Activated T-cell treated with anti-CD3 and anti-CD28 coated beads for 24 hours (primary cell): ENCODE data around the gene TPSAB1.
"Not testable (repeated sequence)": the region's sequence is repeated elsewhere in the genome, so short reads cannot be mapped to it uniquely, and the experiment has no call there.

Source experiments
- DNase-seq: peaks from one replicate; pipeline ENCODE4 v3.0.0-alpha.2; 2020; ENCODE audit warnings: low read depth

The TPSAB1 gene

DNA sequence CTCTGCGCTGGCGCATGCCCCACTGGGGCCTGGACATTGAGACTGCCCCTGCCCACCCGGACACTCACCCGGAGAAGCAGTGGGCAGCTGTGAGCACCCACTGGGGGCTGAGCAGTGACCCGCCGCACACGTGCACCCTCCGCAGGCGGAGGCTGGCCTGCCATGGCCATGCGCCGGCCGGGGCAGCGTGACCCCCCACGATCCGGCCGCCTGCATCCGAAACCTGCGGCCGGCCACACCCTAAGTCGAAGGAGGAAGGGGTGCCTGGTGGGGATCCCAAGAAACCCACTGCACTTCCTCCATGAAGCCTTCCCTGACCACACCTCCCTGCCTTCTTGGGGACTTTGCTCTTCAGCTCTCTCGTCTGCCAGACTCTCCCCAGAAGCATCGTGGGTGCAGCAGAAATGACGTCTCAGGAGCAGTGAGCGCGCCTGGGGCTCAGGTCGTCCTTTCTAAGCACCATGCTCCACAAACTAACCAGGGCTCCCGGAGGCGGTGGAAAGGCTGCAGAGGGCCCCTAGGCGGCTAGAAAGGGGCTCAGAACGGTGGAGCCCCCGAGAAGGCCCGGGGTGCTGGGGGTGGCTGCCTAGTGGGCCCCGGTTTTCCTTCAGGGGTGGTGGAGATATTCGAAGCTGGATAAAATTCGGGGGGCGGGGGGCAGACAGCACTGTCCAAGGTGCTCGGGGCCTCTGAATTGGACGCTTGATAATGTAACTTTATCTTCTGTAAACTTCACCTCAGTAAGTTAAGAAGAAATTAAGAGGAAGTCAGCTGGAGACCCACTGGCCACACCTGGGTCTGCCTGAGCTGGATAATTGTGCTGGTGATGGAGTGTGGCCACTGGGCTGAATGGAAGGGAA lies 16.9 kb upstream of the TPSAB1 start:
- no peak for DNase-seq

DNA sequence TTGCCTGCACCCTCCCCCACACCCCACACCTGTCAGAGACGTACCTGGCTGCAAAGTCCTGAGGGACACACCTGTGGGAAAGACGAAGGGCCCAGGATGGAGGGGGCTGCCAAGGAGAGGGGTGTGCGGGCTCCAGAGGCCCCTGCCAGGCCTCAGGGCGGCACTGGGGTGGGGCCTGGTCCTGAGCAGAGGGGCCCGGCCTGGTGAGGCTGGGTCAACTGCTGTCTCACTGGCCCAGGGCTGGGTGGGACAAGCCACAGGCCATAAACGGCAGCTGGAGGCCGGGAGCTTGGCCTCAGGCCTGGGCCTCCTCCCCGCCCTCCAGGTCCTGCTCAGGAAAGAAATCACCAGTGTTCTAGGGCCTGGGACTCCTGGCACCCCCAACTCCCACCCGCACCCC lies 15.9 kb upstream of the TPSAB1 start:
- no peak for DNase-seq

DNA sequence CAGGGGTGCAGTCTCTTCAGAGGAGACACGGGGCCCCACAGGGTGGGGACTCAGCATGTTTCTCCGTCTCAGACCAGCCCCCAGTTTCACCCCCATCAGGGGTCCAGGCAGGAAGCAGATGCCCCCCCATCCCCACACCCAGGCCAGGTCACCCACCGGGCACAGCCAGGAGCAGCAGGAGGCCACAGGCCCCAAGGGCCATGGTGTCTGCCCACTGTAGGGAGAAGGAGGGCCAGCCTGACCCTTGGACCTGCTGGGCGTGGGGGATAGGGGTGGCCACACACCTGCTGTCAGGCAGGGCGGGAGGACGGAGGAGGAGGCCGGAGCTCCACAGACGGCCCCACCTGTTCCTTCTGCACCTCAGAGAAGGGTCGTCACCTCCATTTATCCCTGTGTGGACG lies 15.5 kb upstream of the TPSAB1 start, which contains the start of gene TPSG1:
Gene TPSG1, minus strand, starts transcription at position 218 of the 401 bp plus-strand sequence. Its CDS starts 16 bp downstream, at position 202.
- DNase-seq, result no peak

DNA sequence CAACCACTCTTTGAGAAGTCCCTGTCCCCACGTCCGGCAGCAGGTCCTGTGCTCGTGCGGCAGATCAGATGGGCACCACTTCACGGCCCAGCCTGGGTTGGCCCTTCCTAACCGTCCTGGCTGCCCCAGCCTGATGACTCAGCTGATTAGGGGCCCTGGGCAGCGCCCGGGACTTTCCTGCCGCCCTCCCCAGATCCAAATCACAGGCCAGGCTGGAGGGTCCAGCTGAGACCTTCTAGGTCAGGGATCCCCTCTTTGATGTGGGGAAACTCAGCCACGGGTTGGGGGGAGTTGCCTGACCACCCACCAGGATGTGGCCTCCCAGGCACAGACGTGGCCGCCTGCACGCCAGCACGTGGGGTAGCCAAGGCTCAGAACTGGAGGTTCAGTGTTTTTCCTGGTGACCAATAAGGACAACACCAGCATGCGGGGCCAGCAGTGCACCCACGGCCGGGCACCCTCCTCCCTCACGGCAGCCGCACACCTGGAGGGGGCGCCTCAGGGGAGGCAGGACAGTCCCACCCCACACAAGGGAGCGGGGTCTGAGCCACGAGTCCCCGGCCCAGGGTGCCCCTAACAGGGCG lies 14.7 kb upstream of the TPSAB1 start:
- not testable (repeated sequence) for DNase-seq

DNA sequence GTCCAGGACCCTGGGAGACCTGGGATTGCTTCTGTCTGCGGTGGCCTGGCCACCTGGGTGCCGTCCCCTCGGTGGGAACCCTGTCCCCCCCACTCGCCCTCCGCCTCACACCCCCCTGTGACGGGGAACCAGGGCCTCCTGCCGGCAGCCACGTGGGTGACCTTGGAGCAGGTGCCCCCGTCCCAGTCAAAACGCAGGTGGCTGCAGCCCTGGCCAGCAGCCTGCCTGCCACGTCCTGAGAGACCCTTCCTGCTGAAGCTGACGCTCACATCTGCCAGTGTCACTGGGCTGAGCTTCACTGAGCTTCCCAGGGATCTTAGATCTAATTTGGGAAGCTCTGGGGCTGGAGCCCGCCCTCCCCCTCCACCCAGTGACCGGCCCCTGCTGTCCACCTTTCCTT lies 13.8 kb upstream of the TPSAB1 start:
- DNase-seq, result not testable (repeated sequence)

DNA sequence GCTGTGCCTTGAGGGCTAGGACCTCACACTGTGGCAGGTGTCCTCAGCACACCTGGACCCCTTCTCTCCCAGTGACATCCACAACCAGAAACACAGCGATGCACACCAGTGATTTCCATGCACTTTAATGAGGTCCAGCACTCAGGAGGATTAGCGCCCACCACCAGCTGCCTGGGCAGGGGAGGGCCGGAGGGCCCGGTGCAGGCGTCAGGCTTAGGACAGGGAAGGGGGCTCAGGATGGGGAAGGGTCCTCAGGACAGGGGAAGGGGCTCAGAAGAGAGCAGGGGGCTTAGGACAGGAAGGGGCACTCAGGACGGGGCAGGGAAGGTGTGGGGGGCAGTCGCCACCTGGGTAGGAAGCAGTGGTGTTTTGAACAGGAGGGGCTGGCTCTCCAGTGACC lies 12.3 kb upstream of the TPSAB1 start:
- not testable (repeated sequence) for DNase-seq

DNA sequence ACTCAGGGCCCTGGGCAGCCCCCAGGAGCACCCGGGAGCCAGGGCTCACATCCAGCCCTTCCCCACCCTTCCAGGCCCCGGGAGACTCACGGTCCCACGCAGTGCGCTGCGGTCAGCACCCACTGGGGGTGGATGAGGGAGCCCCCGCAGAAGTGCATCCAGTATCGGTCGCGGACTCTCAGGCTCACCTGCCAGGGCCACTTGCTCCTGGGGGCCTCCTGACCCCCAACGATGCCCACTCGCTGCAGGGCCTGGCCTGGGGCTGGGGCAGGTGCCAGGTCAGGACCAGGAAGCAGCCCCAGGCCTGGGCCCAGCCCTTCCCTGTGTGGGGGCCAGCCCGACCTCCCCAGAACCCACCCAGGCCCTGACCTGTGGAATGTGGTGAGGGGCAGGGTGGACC lies 11.0 kb upstream of the TPSAB1 start:
- DNase-seq, result not testable (repeated sequence)

DNA sequence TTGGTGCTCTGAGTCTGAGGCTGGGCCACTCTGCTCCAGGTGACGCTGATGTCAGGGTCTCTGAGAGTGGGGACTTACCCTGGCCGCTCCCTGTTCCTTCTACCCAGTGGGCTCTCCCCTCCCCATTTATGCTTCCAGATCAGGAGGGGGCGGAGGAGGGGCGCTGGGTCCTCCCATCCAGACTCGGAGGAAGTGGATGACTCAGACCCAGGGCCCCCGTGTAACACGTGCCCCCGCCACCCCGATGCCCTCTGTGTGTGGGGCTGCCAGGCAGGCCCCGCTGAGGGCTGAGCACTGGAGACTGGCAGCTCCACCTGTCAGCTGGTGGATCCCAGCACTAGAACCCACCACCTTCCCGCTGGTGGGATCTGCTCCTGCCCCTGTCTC lies 10.4 kb upstream of the TPSAB1 start, which contains the start of gene TPSB2:
Gene TPSB2, minus strand, starts transcription at position 101 of the 387 bp plus-strand sequence. CDS start 233 bp downstream, outside the sequence.
- not testable (repeated sequence) for DNase-seq

DNA sequence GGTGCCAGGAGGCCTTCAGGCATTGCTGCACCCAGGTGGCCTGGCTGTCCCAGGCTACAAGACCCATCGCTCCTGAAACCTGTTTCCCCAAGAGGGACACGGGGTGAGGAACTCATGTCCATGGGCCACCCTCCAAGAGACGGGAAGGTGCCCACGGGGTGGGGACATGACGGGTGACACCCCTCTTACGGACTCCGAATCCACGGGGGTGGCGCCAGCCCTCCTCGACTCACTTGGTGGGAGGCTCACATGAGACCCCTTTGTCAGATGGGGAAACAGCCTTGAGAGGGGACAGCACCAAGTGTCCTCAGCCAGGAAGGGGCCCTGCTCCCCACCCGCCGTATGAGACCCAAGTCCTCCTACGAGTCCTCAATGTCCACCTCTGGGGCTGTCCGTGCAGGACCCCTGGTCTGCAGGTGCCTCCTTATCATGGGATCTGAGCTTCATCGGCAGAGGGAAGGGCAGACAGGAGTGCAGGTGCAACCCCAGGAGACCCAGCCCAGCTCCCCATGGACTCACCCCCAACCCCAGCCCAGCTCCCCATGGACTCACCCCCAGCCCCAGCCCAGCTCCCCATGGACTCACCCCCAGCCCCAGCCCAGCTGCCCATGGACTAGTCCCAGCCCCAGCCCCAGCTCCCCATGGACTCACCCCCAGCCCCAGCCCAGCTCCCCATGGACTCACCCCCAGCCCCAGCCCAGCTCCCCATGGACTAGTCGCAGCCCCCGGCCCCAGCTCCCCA lies 9.9 kb upstream of the TPSAB1 start:
- DNase-seq, result not testable (repeated sequence)

DNA sequence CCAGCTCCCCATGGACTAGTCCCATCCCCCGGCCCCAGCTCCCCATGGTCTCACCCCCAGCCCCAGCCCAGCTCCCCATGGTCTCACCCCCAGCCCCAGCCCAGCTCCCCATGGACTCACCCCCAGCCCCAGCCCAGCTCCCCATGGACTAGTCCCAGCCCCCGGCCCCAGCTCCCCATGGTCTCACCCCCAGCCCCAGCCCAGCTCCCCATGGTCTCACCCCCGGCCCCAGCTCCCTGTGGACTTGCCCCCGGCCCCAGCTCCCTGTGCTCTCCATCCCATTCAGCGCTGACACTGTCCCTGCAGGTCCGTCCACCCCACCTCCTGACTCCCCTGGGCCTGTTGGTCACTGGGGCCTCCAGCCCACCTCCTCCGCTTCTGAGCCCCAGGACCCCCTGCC lies 9.2 kb upstream of the TPSAB1 start:
- not testable (repeated sequence) for DNase-seq

DNA sequence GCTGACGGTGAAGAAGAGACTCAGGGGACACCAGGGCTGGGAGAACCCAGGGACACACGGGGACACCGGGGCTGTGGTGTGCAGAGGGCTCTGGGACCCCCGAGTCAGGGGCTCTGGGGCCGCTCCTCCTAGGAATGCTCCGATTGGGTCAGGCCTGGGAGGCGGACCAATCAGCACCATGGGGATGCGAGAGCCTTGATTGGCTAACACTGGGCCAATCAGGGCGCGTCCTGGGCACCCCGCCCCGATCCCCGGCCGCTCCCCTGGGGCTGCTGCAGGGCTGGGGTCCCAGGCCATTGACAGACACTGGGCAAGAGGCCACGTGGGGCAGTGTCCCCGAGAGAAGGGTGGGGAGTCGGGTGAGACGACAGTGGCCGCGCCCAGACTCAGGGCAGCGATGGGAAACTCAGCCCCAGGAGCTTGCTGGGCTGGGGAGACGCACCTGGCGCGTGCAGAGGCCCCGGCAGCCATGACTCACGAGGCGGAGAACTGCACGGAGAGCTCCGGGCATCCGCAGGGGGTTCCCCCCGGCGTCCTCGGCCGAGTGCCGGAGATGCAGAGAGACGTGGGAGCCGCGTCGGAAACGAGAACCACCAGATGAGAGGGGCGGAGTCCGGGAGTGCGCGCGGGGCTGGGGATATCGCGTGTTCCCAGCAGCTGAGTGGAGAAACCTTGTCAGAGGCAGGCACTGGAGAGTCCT lies 8.3 kb upstream of the TPSAB1 start:
- DNase-seq, result not testable (repeated sequence)

DNA sequence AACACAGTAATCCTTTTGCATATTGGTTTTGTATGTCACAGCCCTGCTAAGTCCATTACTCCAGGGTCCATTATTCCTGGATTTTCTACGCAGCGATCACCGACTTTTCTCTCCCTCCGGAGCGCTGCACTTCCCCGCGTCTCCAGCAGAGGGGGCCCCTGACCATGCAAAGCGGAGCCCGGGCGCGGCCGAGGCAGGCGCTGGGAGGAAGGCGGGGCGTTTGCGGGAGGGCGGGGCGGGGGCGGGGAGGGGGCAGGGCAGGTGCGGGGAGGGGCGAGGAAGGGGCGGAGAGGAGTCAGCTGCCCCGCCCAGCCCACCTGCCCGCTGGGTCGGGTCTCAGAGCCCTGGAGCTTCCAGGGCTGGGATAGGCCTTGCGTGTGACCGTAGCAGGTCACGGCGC lies 3.8 kb upstream of the TPSAB1 start:
- not testable (repeated sequence) for DNase-seq

DNA sequence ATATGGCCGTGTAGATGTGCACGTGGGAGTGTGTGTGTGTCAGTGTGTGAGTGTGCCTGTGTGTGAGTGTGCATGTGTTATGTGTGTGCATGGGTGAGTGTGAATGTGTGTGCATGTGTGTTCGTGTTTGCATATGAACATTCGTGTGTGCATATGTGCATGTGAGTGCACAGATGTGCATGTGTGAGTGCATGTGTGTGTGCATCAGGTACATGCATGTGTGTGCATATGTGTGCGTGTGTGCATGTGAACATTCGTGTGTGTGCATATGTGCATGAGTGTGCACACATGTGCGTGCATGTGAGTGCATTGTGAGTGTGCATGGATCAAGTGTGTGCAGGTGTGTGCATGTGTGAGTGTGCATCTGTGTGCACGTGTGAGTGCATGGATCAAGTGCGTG lies 2.5 kb upstream of the TPSAB1 start:
- DNase-seq, result no peak

DNA sequence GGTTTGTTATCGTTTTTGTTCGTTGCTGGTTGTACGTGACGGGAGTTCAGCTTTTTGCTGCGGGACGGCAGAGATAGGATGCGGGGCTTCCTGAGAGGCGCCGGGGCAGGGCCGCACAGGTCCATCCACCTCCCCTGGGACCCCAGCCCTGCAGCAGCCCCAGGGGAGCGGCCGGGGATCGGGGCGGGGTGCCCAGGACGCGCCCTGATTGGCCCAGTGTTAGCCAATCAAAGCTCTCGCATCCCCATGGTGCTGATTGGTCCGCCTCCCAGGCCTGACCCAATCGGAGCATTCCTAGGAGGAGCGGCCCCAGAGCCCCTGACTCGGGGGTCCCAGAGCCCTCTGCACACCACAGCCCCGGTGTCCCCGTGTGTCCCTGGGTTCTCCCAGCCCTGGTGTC lies 1.6 kb upstream of the TPSAB1 start:
- not testable (repeated sequence) for DNase-seq

DNA sequence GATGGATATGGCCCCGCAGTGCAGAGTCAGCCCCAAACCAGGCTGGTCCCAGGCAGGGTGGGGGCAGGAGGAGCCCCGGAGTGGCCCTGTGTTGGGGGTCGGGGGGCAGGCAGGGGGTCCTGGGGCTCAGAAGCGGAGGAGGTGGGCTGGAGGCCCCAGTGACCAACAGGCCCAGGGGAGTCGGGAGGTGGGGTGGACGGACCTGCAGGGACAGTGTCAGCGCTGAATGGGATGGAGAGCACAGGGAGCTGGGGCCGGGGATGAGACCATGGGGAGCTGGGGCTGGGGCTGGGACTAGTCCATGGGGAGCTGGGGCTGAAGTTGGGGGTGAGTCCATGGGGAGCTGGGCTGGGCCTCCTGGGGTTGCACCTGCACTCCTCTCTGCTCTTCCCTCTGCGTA lies 930 bp upstream of the TPSAB1 start:
- not testable (repeated sequence) for DNase-seq

DNA sequence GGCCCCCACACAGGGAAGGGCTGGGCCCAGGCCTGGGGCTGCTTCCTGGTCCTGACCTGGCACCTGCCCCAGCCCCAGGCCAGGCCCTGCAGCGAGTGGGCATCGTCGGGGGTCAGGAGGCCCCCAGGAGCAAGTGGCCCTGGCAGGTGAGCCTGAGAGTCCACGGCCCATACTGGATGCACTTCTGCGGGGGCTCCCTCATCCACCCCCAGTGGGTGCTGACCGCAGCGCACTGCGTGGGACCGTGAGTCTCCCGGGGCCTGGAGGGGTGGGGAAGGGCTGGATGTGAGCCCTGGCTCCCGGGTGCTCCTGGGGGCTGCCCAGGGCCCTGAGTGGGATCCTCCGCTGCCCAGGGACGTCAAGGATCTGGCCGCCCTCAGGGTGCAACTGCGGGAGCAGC lies 576 bp downstream of the TPSAB1 start:
- DNase-seq, result not testable (repeated sequence)

DNA sequence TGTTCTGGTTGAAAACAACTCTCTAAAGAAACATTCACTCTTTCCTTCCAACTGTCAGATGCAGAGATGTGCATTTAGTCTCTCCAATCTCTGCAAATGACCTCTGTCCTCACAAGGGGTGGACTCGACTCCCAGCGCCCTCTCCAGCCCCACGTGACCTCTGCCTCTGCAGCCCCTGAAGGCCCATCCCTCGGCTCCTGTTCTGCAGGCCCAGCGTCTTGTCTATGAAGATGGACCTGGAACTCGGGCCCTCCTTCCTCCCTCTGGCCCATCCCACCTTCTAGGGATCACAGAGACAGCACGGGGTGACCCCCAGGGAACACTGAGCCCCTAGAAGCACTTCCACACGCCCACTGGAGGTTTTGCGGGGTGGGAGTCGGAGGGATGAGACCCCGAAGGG lies 2.9 kb downstream of the TPSAB1 start:
- not testable (repeated sequence) for DNase-seq

DNA sequence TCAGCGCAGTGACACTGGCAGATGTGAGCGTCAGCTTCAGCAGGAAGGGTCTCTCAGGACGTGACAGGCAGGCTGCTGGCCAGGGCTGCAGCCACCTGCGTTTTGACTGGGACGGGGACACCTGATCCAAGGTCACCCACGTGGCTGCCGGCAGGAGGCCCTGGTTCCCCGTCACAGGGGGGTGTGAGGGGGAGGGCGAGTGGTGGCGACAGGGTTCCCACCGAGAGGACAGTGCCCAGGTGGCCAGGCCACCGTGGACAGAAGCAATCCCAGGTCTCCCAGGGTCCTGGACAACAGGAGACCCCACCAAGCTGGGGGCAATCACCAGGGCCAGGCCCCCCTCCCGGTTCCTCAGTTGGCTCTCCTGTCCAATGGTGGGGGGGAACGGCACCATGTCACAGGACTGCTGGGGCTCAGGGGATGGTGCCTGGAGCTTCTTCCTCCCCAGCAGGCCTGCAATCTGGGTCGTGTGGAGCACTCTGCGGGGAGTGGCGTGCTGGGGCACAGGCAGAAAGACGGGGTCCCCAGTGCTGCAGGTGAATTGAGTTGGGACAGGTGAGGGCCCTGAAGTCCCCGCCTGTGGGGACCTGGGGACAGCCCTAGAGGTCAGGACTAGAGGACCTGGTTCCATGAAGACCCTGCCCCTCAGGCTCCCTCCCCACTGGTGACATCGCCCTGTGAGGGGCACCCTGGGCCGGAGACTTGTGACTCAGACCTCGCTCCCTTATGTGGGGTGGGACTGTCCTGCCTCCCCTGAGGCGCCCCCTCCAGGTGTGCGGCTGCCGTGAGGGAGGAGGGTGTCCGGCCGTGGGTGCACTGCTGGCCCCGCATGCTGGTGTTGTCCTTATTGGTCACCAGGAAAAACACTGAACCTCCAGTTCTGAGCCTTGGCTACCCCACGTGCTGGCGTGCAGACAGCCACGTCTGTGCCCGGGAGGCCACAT lies 3.7 kb downstream of the TPSAB1 start:
- DNase-seq, result not testable (repeated sequence)

DNA sequence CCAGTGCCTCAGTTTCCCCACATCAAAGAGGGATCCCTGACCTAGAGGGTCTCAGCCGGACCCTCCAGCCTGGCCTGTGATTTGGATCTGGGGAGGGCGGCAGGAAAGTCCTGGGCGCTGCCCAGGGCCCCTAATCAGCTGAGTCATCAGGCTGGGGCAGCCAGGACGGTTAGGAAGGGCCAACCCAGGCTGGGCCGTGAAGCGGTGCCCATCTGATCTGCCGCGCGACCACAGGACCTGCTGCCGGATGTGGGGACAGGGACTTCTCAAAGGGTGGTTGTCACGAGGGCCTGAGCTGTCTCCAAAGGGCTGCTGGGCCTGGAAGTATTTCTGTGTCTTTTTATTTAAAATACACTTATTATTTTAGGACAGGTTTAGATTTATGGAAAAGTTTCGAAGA lies 4.4 kb downstream of the TPSAB1 start:
- no peak for DNase-seq

DNA sequence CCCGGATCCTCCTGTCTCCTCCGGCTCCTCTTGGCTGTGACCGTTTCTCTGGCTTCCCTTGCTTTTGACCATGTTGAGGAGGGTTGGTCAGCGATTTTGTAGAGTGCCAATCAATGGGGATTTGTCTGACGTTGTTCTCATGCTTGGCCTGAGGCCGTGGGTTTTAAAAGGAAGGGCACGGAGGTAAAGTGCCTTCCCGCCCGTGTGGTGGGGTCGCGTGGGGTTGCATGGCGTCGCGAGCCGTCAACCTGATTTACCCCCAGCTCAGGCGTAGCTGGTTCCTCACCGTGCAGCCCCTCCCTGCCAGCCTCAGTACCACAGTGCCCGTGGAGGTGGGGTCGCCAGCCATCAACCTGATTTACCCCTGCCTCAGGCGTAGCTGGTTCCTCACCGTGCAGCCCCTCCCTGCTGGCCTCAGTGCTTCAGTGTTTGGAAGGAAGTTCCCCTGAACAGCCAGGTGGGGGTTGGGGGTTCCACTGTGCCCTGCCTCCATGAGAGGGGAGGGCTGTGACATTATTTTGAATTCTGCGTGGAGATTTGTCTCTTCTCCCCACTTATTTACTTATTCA lies 5.0 kb downstream of the TPSAB1 start:
- no peak for DNase-seq
